Measurements from ENCODE around the gene C12orf60.

Gene C12orf60

DNA sequence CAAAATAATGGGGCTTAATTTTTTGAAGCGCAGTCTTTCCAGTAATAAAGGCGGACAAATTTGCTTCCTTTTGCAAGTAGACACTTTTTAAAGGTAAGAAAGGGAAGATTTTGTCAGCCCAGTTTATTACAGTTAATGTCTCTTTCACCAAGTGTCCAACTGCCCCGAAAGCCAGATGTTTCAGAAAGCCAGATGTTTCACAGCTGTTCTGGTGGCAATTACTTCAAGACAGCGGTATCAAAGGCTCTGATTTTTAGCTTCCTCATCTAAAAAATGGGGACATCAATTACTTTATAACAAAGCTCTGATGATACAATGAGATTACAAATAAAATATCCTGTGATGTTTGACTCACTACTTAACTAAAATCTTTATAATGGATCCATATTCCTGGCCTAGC, 1.2 kb upstream of the C12orf60 start:
- no peak for DNase-seq (ENCODE audit: low spot score)
- in situ Hi-C loops (cut with MboI; ENCODE audit: low pct_unique_long_range_greater_than_20kb, low sequenced_read_pairs, unreplicated experiment) = no loop called here
- TF ChIP-seq, protein P1, sequence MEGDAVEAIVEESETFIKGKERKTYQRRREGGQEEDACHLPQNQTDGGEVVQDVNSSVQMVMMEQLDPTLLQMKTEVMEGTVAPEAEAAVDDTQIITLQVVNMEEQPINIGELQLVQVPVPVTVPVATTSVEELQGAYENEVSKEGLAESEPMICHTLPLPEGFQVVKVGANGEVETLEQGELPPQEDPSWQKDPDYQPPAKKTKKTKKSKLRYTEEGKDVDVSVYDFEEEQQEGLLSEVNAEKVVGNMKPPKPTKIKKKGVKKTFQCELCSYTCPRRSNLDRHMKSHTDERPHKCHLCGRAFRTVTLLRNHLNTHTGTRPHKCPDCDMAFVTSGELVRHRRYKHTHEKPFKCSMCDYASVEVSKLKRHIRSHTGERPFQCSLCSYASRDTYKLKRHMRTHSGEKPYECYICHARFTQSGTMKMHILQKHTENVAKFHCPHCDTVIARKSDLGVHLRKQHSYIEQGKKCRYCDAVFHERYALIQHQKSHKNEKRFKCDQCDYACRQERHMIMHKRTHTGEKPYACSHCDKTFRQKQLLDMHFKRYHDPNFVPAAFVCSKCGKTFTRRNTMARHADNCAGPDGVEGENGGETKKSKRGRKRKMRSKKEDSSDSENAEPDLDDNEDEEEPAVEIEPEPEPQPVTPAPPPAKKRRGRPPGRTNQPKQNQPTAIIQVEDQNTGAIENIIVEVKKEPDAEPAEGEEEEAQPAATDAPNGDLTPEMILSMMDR (IDR thresholded peaks at IDR 0.05; ENCODE audit: extremely low read depth, insufficient read depth, missing control alignments) = no peak

DNA sequence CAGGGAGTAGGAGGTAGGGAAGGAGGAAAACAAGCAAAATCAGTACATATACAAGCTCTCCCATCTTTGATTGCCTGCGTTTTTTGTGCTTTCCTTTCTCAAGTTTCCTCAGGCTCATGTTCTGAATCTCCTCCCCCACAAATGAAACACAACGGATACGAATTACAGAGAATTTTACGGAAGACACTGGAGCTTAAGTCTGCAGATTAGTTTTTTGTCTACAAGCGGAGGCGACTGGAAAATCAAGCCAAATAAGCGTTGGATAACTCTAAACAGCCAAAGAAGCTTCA, 804 bp upstream of the C12orf60 start:
- in situ Hi-C loops (cut with MboI; ENCODE audit: low pct_unique_long_range_greater_than_20kb, low sequenced_read_pairs, unreplicated experiment) = no loop called here
- DNase-seq (ENCODE audit: low spot score) = no peak
- TF ChIP-seq, protein P1 (IDR thresholded peaks at IDR 0.05; ENCODE audit: extremely low read depth, insufficient read depth, missing control alignments) = no peak

DNA sequence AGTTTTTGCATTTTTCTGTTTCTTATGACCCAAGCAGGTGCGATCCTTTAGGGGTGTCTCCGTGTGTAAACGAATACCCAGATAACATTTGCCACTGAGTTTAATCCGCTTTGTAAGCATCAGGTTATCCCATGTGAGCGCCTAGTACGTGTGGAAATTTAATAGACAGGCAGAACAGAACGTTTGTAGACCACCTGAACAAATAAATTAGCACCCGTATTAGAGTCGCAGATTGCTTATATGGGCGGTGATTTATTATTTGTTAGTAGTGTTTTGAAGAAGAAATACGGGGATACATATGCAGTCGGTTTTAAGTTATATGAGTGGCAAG, 325 bp downstream of the C12orf60 start:
- no peak for DNase-seq (ENCODE audit: low spot score)
- in situ Hi-C loops (cut with MboI; ENCODE audit: low pct_unique_long_range_greater_than_20kb, low sequenced_read_pairs, unreplicated experiment) = no loop called here
- TF ChIP-seq, protein P1 (IDR thresholded peaks at IDR 0.05; ENCODE audit: extremely low read depth, insufficient read depth, missing control alignments) = no peak

DNA sequence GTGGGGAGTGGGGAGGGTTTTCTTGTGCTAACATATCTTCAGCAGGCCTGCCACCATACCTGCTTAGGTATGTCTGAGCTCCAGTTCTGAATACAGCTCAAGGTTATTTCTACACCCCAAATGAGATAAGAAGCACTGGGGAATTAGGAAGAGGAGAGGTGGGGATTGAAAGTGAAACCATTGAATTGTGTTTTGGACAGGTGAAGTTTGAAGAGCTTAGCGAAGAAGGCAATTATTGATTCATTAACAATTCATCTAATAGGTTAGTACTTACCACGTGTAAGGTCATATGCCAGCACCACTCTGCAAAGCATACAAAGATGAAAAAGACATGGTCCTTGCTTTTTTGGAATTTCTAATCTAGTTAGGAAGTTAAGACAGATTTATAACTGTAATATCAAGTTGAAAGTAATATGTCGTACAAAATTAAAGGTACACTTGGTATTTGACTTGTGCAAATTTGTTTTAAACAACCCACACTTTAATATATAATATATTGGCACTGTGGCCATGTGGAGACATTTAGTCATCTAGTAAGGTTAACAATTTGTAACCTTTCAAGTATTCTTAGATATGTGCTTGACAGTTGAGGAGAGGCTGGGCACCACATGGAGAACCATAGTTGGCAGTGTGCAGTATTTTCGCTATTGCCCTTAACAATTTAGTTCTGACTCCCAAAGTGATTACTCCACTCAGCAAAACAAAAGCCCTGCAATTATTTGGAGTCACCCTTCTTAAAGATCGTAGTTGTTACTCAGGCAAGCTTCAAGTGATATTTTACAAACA, 6.9 kb downstream of the C12orf60 start:
- TF ChIP-seq, protein P1 (IDR thresholded peaks at IDR 0.05; ENCODE audit: extremely low read depth, insufficient read depth, missing control alignments) = no peak
- no peak for DNase-seq (ENCODE audit: low spot score)
- in situ Hi-C loops (cut with MboI; ENCODE audit: low pct_unique_long_range_greater_than_20kb, low sequenced_read_pairs, unreplicated experiment) = no loop called here

DNA sequence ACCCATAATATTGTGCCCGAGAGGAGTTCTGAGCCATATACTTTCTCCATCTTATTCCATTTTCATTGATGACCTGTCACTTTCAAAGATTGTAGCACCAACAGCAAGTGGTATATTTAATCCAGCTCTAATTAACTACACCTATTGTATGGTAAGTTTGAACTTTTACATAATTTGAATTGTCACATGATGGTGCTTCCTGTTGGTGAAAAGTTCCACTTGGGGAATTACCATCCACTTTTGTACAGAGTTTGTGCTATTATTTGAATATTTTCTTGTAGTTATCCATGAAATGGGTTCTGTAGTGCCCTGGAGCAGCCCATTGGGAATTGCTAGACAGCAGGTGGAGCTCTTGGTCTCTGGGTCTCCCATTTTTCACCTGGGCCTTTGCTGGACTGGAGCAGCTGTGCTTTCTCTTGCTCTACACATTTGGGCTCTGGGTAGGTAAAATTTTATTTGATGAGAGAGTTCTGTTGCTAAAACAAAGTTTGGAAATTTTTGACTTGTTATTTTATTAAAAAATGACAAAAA, 7.5 kb downstream of the C12orf60 start:
- TF ChIP-seq, protein P1 (IDR thresholded peaks at IDR 0.05; ENCODE audit: extremely low read depth, insufficient read depth, missing control alignments) = no peak

DNA sequence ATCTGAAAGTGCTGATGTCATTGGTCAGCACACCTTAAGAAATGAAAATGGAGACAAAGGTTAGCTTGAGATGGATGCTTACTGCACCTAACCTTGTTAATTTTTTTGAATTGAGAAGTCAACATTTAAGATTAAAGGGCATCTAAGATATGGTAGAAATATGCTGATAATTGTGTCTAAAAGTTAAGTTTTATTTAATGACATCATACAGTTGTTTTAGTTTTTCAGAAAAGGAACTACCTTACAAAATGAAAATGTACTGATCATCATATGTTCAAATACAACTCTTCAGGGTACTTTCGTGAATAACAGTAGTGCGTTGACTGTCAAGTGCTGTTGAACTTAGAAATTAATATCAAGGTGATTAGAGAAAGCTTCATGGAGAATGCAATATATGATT, 8.0 kb downstream of the C12orf60 start:
- TF ChIP-seq, protein P1 (IDR thresholded peaks at IDR 0.05; ENCODE audit: extremely low read depth, insufficient read depth, missing control alignments) = no peak
- in situ Hi-C loops (cut with MboI; ENCODE audit: low pct_unique_long_range_greater_than_20kb, low sequenced_read_pairs, unreplicated experiment) = no loop called here
- DNase-seq (ENCODE audit: low spot score) = no peak

More for the DNA sequence above, 7.5 kb downstream of the C12orf60 start:
- in situ Hi-C loops (cut with MboI; ENCODE audit: low pct_unique_long_range_greater_than_20kb, low sequenced_read_pairs, unreplicated experiment) = no loop called here
- no peak for DNase-seq (ENCODE audit: low spot score)
